Measurements from ENCODE around the gene TRAF3IP1.

GRCh38 chr2:238305965-238306671, 14.2 kb upstream of the TRAF3IP1 start:
- no peak for TF ChIP-seq GATA2 (IDR thresholded peaks at IDR 0.05; ENCODE audit: low read depth, low read length)
- TF ChIP-seq GATA3 (IDR thresholded peaks at IDR 0.05; ENCODE audit: low read depth, low read length), result no peak
